ENCODE measurements around the gene HEATR1.

- TF ChIP-seq CTCF (conservative IDR thresholded peaks at IDR 0.05 in 1 of 2, IDR thresholded peaks at IDR 0.05 in 1 of 2; ENCODE audit: extremely low read depth in 1 of 2, insufficient read depth in 1 of 2, low read depth in 1 of 2, low read length in 2 of 2) (no peak), EZH2 (IDR thresholded peaks at IDR 0.05; ENCODE audit: borderline replicate concordance, low read length) (no peak)
Observed at GRCh38 chr1:236536540-236536939, 67.8 kb downstream of the HEATR1 start.
